Measurements from ENCODE around the gene GAPVD1.

The GAPVD1 gene

DNA sequence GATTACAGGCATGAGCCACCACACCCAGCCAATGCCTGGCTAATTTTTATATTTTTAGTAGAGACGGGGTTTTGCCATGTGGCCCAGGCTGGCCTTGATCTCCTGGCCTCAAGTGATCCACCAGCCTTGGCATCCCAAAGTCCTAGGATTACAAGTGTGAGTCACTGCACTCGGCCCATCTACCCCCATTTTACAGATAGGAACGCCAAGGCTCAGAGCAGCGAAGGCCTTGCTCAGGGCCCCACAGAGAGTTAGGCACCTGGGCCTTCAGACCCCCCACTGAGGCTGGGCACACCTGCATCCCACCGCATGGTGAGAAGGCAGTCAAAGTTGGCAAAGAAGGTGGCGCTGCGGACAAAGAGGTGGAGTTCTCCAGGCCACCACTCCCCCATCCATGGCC, 143.1 kb downstream of the GAPVD1 start:
- DNase-seq (ENCODE audit: low spot score), result no peak

DNA sequence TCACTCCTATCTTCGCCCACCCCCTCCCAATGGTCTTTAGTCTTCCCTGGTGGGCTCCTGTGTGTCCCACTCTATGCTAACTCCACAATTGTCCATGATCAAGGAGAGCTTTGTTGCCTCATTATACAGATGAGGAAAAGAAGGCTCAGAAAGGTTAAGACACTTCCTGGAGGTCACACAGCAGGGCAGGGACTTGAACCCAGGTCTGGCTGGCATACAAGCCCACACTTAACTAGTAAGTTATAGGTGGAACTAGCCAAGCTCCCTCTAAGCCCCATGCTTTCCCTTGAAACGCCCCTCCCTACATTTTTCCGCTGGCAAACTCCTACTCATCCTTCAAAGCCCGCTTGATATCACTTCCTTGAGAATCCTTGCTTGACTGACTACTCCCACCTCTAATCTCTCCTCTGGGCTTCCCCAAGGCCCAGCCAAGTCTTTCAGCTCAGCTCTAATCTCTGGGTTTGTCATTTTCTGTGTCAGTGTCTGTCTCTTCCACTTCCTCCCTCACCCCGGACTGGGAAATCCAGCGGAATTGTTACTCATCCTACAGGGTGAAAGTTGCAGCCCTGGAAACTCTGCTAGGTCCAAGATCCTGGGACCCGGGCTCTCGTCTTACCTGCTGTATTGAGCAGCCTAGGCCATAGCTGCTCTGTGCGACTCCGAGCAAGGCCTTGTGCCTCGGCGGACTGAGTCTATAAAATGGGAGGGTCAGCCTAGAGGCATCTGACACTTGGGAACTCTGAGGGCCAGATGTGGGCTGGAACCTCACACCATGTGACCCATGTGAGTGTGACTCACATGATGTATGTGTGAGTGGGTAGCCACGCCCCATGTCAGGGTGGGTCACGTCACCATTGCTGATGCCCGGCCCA, 144.5 kb downstream of the GAPVD1 start:
- no peak for DNase-seq (ENCODE audit: low spot score)

DNA sequence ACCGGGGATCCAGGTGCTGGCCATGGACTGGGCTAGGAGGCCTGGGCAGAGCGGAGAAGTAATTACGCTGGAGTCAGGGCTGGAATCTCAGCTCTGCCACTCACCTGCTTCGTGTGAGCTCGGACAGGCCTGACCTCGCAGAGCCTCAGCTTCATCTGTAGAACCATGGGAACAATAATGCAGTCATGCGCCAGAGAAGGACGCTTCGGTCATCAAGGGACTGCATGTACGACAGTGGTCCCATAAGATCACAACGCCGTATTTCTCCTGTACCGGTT, 145.1 kb downstream of the GAPVD1 start:
- no peak for DNase-seq (ENCODE audit: low spot score)

DNA sequence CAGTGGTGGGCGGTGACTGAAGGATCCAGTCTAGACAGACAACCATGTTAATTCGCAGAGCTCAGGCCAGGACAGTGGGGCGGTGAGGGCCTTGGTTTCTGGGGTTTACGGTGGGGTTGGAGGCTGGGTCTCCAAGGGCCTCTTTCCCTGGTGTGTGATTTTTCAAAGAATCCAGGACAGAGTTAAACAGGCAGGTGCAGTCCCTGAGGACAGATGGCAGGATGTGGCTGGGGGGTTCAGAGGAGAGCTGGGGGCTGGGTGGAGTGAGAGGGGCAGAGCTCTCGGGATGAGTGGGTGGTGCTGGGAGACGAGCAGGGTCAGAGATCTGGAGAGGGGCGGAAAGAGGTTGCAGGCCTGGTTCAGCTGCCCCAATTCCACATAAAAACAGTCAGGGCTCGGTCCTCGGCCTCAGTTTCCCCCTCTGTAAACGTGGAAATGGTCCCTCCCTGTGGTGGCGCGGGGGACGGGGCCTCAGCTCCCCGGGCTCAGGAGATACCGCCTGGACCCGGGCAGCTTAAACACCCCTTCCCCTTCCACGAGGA, 145.9 kb downstream of the GAPVD1 start:
- DNase-seq (ENCODE audit: low spot score), result no peak

DNA sequence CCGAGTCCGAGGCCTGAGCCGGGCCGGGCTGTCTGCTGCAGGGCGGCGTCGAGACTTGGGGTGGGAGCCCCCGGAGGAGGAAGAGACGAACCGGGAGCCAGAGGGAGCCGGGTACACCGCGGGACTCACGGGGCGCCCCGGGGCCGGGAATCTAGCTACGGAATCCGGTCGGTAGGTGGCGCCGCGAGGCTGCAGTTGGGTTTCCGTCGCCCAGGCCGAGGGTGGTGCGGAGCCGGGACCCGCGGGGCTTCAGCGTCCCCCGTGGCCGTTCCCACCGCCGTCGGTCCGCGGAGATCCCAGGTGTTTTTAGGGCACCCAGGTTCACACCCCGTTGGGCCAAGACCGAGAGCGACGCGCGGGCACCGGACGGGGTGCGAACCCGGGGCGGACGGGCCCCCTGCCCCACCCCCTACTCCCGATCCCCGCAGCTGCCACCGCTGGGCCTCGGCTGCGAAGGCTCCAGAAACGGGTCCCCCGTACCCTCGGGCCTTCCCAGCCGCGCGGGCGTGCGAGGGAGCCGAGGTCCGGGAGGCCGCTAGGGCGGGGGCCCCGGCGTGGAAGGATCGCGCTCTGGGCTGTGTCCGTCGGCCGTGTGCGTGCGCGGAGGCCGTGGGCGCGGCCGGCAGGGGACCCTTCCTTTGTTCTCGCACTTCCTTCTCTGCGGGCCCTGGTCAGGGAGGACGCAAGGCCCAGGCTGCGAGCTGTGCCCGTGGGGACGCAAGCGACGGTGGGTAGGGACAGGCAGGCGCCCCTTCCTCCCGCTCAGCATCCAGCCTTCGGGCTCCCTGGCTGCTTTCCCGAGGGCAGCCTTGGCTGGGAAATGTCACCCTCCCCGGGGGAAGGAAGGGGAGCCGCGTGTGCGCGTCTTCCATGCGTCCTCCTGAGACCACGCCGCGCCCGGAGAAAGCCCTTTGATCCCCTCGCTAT, 146.6 kb downstream of the GAPVD1 start:
- peak; percentile 69 for DNase-seq (ENCODE audit: low spot score)

DNA sequence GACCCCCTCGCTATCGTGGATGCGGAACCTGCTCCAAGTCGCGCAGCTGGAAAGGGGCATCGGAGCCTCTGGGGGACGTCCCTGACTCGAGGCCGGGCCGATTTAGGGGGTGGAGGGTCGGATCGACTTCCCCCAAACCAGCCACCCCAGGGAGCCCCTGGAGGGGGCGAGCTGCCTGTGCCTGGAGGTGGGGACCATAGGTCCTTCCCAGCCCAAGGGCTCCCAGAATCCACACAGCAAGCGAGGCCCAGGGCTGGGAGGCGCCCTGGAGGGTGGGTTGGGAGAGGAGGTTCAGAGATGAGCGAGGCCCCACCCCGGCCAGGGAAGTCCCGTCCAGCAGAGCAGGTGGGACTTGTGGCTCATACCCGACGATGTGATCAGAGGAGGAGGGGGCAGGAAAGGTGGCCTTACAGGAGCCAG, 147.6 kb downstream of the GAPVD1 start:
- DNase-seq (ENCODE audit: low spot score), result no peak

DNA sequence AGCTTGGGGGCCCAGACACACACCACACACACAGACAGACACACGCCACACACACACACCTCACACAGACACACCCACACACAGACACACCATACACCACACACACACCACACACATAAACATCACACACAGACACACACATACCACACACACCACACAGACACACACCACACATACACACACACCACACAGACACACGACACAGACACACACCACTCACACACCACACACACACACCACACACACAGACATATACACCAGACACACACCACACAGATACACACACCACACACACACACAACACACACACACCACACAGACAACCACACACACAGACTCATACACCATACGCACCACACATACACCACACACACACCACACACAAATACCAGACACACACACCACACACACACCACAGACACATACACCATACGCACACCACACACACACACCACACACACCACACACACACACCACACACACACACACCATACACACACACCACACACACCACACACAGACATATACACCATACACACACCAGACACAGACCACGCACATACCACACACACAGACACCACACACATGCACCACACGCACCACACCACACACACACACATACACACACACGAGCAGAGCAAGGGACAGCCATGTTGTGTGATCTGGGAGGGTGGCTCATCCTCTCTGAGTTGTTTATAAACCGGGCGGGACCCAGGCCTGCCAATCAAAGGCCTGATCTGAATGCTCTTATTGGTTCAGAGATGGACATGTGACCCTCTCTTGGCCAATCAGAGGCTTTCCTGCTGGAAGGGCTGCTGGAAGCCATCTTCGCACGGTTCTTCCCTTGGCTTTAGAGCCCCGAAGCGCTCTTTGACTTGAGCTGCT, 148.3 kb downstream of the GAPVD1 start:
- DNase-seq (ENCODE audit: low spot score), result peak; percentile 79

DNA sequence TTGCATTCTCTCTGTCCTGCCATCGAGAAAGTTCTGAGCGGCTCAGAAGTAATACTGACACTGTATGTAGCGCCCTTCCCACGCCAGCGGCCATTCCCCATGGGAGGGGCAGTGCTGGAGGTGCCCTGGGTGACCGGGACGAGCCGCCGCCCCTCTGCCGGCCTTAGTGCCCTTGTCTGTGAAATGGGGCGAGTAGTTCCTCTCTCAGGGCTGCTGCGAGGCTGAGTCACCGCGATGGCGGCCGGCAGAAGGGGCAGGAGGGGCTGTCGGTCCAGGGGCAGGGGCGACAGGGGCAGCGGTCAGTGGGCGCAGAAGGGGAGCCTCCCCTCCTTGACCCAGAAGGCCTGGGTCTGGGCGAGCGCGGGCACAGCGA, 148.9 kb downstream of the GAPVD1 start:
- DNase-seq (ENCODE audit: low spot score), result no peak

DNA sequence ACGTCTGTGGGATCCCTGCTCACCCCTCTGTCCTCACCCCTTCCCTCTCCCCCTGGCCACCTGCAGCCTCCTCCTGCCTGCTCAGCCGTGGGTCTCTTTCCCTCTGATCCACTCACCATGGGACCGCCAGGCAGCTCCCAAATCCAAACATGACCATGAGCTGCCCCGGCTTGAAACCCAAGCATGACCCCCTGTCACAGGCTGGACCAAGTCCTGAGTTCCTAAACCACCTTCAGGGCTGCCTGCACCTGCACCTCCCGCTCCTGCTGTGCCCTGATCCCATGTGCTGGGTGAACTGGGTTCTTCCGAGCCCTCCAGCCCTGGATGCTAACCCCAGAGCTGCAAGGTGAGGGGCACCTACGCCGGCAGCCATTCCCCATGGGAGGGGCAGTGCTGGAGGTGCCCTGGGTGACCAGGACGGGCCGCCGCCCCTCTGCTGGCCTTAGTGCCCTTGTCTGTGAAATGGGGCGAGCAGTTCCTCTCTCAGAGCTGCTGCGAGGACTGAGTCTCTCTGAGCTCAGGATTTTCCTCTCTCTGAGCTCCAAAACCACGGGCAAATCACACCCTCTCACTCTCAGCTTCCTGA, 149.6 kb downstream of the GAPVD1 start:
- DNase-seq (ENCODE audit: low spot score), result no peak

DNA sequence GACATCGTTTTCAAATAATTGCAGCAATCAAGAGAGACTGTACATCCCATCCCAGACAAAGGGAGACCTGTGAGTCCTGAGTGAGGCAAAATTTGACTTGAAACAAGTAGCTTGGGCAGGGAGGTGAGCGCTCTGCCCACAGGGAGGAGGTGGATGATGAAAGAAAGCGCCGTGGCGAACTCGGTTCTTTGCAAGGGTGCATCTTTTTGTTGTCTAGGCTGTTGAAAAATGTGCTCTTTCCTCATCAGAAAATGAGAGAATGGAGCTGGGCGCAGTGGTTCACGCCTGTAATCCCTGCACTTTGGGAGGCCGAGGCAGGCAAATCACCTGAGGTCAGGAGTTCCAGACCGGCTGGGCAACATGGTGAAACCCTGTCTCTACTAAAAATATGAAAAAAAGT, 150.5 kb downstream of the GAPVD1 start:
- DNase-seq (ENCODE audit: low spot score), result no peak

DNA sequence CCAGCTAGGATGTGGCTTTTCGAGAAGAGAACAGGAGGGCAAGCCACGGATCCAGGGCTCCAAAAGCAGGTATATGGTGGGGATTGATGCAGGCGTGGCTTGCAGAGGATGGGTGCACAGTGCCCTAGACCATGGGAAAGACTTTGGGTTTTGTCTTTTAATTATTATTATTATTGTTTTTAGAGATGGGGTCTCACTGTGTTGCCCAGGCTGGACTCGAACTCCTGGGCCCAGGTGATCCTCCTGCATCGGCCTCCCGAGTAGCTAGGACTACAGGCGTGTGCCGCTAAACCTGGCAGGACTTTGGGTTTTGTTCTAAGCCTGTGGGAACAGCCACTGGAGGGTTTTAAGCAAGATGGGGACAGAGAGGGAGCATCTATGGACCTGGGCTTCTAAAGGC, 152.0 kb downstream of the GAPVD1 start:
- DNase-seq (ENCODE audit: low spot score), result no peak

DNA sequence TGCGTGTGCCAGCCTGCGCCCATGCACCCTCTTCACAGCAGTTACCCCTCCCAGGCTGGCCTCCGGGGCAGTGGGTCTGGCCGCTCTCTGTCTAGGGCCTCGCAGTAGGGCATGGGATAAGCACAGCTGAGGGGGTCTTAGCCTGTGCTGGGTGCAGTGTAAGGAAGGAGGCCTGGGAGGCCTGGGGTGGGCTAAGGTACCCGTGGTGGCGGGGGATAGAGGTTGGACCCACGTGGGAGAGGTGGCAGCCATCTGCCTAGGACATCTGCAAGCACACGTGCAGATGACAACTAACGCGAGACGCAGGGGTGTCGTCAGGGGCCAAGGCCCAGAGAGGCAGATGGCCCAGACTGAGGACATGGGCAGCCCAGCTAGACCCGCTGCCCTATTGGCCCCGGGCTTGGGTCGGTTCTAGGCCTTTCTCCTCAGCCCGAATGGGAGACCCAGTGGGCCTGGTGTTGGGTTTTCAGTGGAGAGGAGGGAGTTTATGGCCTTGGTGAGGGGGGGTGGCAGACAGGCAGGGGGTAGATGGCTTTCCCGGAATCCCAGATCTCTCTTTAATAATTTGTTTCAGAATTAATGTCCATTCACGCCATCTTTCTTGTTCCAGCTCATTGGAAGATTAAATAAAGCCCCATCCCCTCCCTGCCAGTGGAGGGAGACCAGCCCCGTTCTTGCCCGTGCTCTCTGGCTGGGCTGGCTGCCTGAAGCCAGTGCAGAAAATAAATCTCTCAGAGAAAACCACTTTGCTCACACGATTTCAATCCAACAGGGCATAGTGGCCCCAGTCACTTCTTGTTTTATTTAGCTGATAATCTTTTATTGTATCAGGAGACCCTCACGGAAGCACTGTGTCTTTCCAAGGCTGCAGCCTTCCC, 154.2 kb downstream of the GAPVD1 start:
- no peak for DNase-seq (ENCODE audit: low spot score)

DNA sequence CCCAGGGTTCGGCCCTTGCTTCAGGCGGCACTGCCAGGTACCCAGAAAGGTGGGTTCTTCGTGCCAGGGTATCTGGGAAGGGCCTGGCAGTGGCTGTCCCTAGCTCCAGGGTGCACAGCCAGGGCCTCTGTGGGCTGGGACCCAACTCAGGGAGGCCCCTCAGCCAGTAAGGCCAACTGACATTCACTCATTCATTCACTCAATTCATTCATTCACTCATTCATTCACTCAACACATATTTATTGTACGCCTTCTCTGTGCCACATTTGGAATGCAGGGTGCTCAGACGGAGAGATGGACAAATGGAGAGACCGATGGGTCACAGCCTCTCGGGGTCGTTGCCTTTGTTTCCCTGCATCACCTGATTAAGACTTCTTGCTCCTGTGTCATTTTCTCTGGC, 154.9 kb downstream of the GAPVD1 start:
- DNase-seq (ENCODE audit: low spot score), result no peak

Small RNA genes lying within 50 kb of the gene (small RNA-seq; reads per million reads assigned to genes)
- gene AL354710.1 (0 reads per million in 2 experiments), gene RNU6-1020P (0 reads per million in 2 experiments)
